Liver (tissue), 9 donors: Measurements from ENCODE around the gene MTMR1. TPM values are rescaled to one million over a fixed set of nuclear protein-coding genes. Genes with fewer than 3 reads are reported as not detected.

ENCODE experiments used
- DNase-seq: peaks from one replicate; pipeline ENCODE4 v3.0.0-alpha.2; 2017; ENCODE audit warnings: low spot score
- H3K27ac ChIP-seq, 2 donors: one replicate each; pipeline ENCODE4 v1.7.0; 2013; ENCODE audit warnings: inconsistent platforms in 2 of 2, low read length in 2 of 2, control low read depth in 1 of 2, low read depth in 1 of 2, mild to moderate bottlenecking in 1 of 2
- H3K27me3 ChIP-seq, 4 donors: one replicate each; pipeline versions ENCODE4 v1.6.1 to v1.7.0; 2013; ENCODE audit warnings: low read length in 3 of 4, inconsistent platforms in 1 of 4, mild to moderate bottlenecking in 1 of 4, moderate library complexity in 1 of 4; ENCODE audit not compliant: control insufficient read depth in 4 of 4, insufficient read depth in 4 of 4
- H3K36me3 ChIP-seq, 4 donors: one replicate each; pipeline versions ENCODE4 v1.6.1 to v1.7.0; 2013; ENCODE audit warnings: low read length in 3 of 4, mild to moderate bottlenecking in 3 of 4, low read depth in 1 of 4, moderate library complexity in 1 of 4; ENCODE audit not compliant: control insufficient read depth in 4 of 4, insufficient read depth in 3 of 4
- H3K4me1 ChIP-seq, 4 donors: one replicate each; pipeline versions ENCODE4 v1.6.1 to v1.7.0; 2013; ENCODE audit warnings: low read length in 3 of 4, mild to moderate bottlenecking in 3 of 4, moderate library complexity in 1 of 4; ENCODE audit not compliant: control insufficient read depth in 4 of 4, insufficient read depth in 4 of 4
- H3K4me3 ChIP-seq, 3 donors: one replicate each; pipeline versions ENCODE4 v1.6.1 to v1.7.0; 2013; ENCODE audit warnings: low read length in 3 of 3, control low read depth in 1 of 3, low read depth in 1 of 3, mild to moderate bottlenecking in 1 of 3
- H3K9ac ChIP-seq, 2 donors: one replicate each; pipeline ENCODE4 v1.7.0; 2013; ENCODE audit warnings: low read length in 2 of 2, mild to moderate bottlenecking in 2 of 2, moderate library complexity in 2 of 2, control low read depth in 1 of 2, low read depth in 1 of 2
- H3K9me3 ChIP-seq, 4 donors: one replicate each; pipeline versions ENCODE4 v1.6.1 to v1.7.0; 2013; ENCODE audit warnings: low read length in 3 of 4; ENCODE audit not compliant: control insufficient read depth in 4 of 4
- CTCF ChIP-seq: fragments of 150-350 bp; IDR thresholded peaks from 2 replicates; pipeline ENCODE4 v1.5.1; 2017; ENCODE audit warnings: improper control_type of control experiment, low read depth, low read length; ENCODE audit not compliant: missing input control
- FOXA1 ChIP-seq: IDR thresholded peaks from 2 replicates; pipeline ENCODE4 v1.6.1; 2016; ENCODE audit warnings: antibody characterized with exemption
- FOXA2 ChIP-seq: IDR thresholded peaks from 2 replicates; pipeline ENCODE4 v1.6.1; 2016; ENCODE audit warnings: antibody characterized with exemption
- GABPA ChIP-seq, 2 donors: IDR thresholded peaks in 1 of 2; conservative IDR thresholded peaks in 1 of 2; 2 replicates each; pipeline ENCODE4 v1.6.1; 2016; ENCODE audit warnings: antibody characterized with exemption in 2 of 2, mild to moderate bottlenecking in 1 of 2, moderate library complexity in 1 of 2
- HNF4G ChIP-seq: IDR thresholded peaks from 2 replicates; pipeline ENCODE4 v1.6.1; 2016; ENCODE audit warnings: antibody characterized with exemption
- JUND ChIP-seq, 2 donors: IDR thresholded peaks; 2 replicates each; pipeline ENCODE4 v1.6.1; 2016; ENCODE audit warnings: antibody characterized with exemption in 2 of 2
- NR2F2 ChIP-seq: IDR thresholded peaks from 2 replicates; pipeline ENCODE4 v1.6.1; 2016; ENCODE audit warnings: antibody characterized with exemption
- RAD21 ChIP-seq, 2 donors: IDR thresholded peaks; 2 replicates each; pipeline ENCODE4 v1.6.1; 2016; ENCODE audit warnings: antibody characterized with exemption in 2 of 2, mild to moderate bottlenecking in 2 of 2
- REST ChIP-seq: IDR thresholded peaks from 2 replicates; pipeline ENCODE4 v1.6.1; 2016; ENCODE audit warnings: antibody characterized with exemption, mild to moderate bottlenecking
- SP1 ChIP-seq: IDR thresholded peaks from 2 replicates; pipeline ENCODE4 v1.6.1; 2018; ENCODE audit warnings: antibody characterized with exemption, mild to moderate bottlenecking
- TAF1 ChIP-seq: conservative IDR thresholded peaks from 2 replicates; pipeline ENCODE4 v1.6.1; 2016; ENCODE audit warnings: antibody characterized with exemption, mild to moderate bottlenecking
- YY1 ChIP-seq: IDR thresholded peaks from 2 replicates; pipeline ENCODE4 v1.6.1; 2016; ENCODE audit warnings: antibody characterized with exemption, mild to moderate bottlenecking
- ZBTB33 ChIP-seq: IDR thresholded peaks from 2 replicates; pipeline ENCODE4 v1.6.1; 2016; ENCODE audit warnings: antibody characterized with exemption
- WGBS: extraction: QIAGEN DNeasy Blood & Tissue Kit; methylation state at CpG from one replicate; pipeline ENCODE4 v1.1.7; 2013; 5-methylcytosine and 5-hydroxymethylcytosine counted together
- polyA plus RNA-seq, 2 donors: library from polyadenylated mRNA; stranded (reverse) in 1 of 2; unstranded in 1 of 2; fragments of 200-250 nt in 1 of 2; fragments of >200 nt in 1 of 2; fragmentation: Nextera tagmentation in 1 of 2; extraction: Ambion mirVana in 1 of 2; gene quantifications; one replicate each; pipeline versions ENCODE4 v1.2.1 to v1.2.3, GENCODE V29; 2013 to 2015
- total RNA-seq, 2 donors: library from RNA; depleted of rRNA; stranded (reverse); fragments of >200 nt; gene quantifications; one replicate each; pipeline ENCODE4 v1.2.3, GENCODE V29; 2014
- donor health status: healthy.
- donor health status: healthy.
- donor health status: healthy.
- donor health status: healthy.
- donor health status: healthy.

Gene MTMR1
- total and polyA plus RNA-seq, 4 donors, result 2.5 to 13.4 (median 7.8) TPM

DNA sequence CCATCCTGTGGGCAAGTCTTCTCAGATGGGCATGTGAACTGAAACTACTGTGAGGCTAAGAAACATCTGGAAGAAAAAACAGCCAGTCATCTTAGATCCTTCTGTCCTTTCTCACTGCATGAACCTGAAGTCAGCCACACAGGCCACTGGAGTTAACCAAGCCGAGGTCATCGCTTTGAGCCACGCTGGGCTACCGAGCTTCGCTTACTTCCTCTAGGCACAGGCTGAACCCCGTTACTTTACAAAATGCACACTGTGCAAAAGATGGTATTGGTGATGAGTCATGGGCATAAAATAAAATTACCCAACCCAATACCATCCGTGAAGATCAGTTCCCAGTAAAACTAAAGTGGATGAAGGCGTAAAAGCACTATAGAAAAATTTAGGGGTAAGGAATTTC, 86.2 kb downstream of the MTMR1 start (continued):
- no peak for TF ChIP-seq CTCF
- TF ChIP-seq FOXA2, result no peak
- TF ChIP-seq GABPA (IDR thresholded peaks at IDR 0.05 in 1 of 2, conservative IDR thresholded peaks at IDR 0.05 in 1 of 2), result no peak
- no peak for TF ChIP-seq ZBTB33

DNA sequence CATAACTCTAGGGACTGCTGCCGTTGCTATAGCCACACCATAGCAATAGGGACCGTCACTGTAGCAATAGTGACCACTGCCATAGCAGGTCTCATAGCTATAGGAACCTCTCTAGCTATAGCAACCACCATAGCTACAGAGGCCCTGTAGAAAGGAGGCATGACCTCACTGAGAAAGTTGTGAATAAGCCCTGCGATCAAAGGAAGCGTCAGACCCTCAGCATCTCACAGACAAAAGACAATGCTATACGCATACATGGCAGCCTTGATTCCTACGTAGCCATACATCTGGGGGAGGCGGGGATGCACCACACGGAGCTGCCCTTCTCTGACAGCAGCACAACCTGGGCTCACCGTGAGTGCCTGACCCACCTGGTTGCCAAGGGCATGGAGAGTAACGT, 88.5 kb downstream of the MTMR1 start:
- 97% methylated on average over 10 of the region's 10 CpGs for WGBS
- H3K9ac ChIP-seq, result no peak overlapping the region

DNA sequence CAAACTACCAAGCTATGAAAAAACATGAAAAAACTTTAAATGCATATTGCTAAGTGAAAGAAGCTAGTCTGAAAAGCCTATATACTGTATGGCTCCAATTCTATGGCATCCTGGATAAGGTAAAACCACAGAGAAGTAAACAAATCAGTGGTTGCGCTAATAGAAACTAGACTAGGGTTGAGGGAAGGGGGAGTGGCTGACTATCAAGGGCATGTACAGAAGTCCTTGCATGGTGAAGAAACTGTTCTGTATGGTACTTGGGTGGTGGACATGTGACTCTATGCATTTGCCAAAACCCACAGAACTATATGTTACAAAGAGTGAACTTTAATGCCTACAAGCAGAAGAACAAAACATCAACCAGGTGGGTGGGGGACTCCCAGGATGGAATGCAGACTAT, 96.8 kb downstream of the MTMR1 start:
- Histone ChIP-seq H3K9ac (no peak overlapping the region), H3K36me3 (peaks cover 0 to 15% (median 5%) of the 10 kb centered on the region in 4 donors), H3K4me3 (no peak overlapping the region), H3K4me1 (no peaks in the 10 kb centered on the region), H3K27ac (no peak overlapping the region), H3K9me3 (peaks cover 0 to 3% (median 0%) of the 10 kb centered on the region in 4 donors), H3K27me3 (no peaks in the 10 kb centered on the region)
- DNase-seq, result no peak
- WGBS, result 100% methylated on average over 1 of the region's 1 CpG
- TF ChIP-seq JUND (IDR thresholded peaks at IDR 0.05) (no peak), HNF4G (no peak)

More for the DNA sequence above, 88.5 kb downstream of the MTMR1 start:
- peaks cover 0 to 4% (median 0%) of the 10 kb centered on the region in 4 donors for H3K36me3 ChIP-seq
- no peak overlapping the region for H3K4me3 ChIP-seq
- no peak for DNase-seq
- H3K27ac ChIP-seq, result no peak overlapping the region
- no peaks in the 10 kb centered on the region for H3K4me1 ChIP-seq
- no peaks in the 10 kb centered on the region for H3K27me3 ChIP-seq
- TF ChIP-seq FOXA2, result no peak
- no peak for TF ChIP-seq JUND (IDR thresholded peaks at IDR 0.05)
- no peak for TF ChIP-seq TAF1
- no peak for TF ChIP-seq FOXA1
- no peak for TF ChIP-seq REST
- TF ChIP-seq GABPA (IDR thresholded peaks at IDR 0.05 in 1 of 2, conservative IDR thresholded peaks at IDR 0.05 in 1 of 2), result no peak
- no peak for TF ChIP-seq NR2F2
- no peak for TF ChIP-seq RAD21 (IDR thresholded peaks at IDR 0.05)
- TF ChIP-seq YY1, result no peak
- TF ChIP-seq SP1, result no peak
- no peaks in the 10 kb centered on the region for H3K9me3 ChIP-seq
